Aorta (tissue), 5 donors: ENCODE results near the gene MAN2A1. TPM values are rescaled to one million over a fixed set of nuclear protein-coding genes. Genes with fewer than 3 reads are reported as not detected.
"Not testable (repeated sequence)": the region's sequence is repeated elsewhere in the genome, so short reads cannot be mapped to it uniquely, and the experiment has no call there.

Experiments
- ATAC-seq: fragments of 200-7000 bp; cut with Tn5 transposase; one replicate; pipeline ENCODE4 v1.9.1; 2022; ENCODE audit warnings: moderate library complexity; ENCODE audit not compliant: low FRiP score
- DNase-seq, 2 donors: peaks; one replicate each; pipeline ENCODE4 v3.0.0-alpha.2; 2020
- H3K27ac ChIP-seq, 2 donors: one replicate each; pipeline ENCODE4 v1.5.1; 2013; ENCODE audit warnings: low read length in 2 of 2, mild to moderate bottlenecking in 2 of 2, moderate library complexity in 2 of 2, control low read depth in 1 of 2, inconsistent platforms in 1 of 2, low read depth in 1 of 2
- H3K27me3 ChIP-seq, 2 donors: one replicate each; pipeline ENCODE4 v1.6.1; 2013; ENCODE audit warnings: control low read depth in 1 of 2, low read length in 1 of 2, mild to moderate bottlenecking in 1 of 2, moderate library complexity in 1 of 2; ENCODE audit not compliant: insufficient read depth in 2 of 2, control insufficient read depth in 1 of 2
- H3K36me3 ChIP-seq, 2 donors: one replicate each; pipeline ENCODE4 v1.6.1; 2013; ENCODE audit warnings: control low read depth in 1 of 2, low read length in 1 of 2, mild to moderate bottlenecking in 1 of 2; ENCODE audit not compliant: insufficient read depth in 2 of 2, control insufficient read depth in 1 of 2
- H3K4me1 ChIP-seq, 2 donors: one replicate each; pipeline ENCODE4 v1.6.1; 2013; ENCODE audit warnings: low read length in 2 of 2, control low read depth in 1 of 2, mild to moderate bottlenecking in 1 of 2, moderate library complexity in 1 of 2; ENCODE audit not compliant: insufficient read depth in 2 of 2, control insufficient read depth in 1 of 2
- H3K4me3 ChIP-seq, 2 donors: one replicate each; pipeline ENCODE4 v1.5.1; 2013; ENCODE audit warnings: low read length in 2 of 2, control low read depth in 1 of 2, mild to moderate bottlenecking in 1 of 2
- H3K9me3 ChIP-seq: one replicate; pipeline ENCODE4 v1.6.1; 2013; ENCODE audit warnings: mild to moderate bottlenecking, low read length; ENCODE audit not compliant: control insufficient read depth
- WGBS, 2 donors: extraction: QIAGEN DNeasy Blood & Tissue Kit; methylation state at CpG; one replicate each; pipeline ENCODE4 v1.1.7; 2013; 5-methylcytosine and 5-hydroxymethylcytosine counted together
- intact Hi-C, 2 donors: fragments of 100-400 bp; cut with DNase I; formaldehyde crosslinking; loops; one replicate each; pipeline versions ENCODE4 v1.14.2 to v1.15.0; 2022
- polyA plus RNA-seq, 2 donors: library from polyadenylated mRNA; stranded (reverse); fragments of 200-250 nt; gene quantifications; one replicate each; pipeline ENCODE4 v1.2.3, GENCODE V29; 2013
- total RNA-seq, 2 donors: library from RNA; stranded (reverse); fragmentation: NEBNext Ultra II Directional; extraction: Animal tissue kit (Norgen Biotek cat#: 25700); gene quantifications; one replicate each; pipeline ENCODE4 v1.2.1, GENCODE V29; 2021
- donor health status: healthy with polysubstance abuse.
- donor health status: Bipolar disorder and iron deficiency.
- donor health status: DM: no; HTN: no; CAD: no.
- donor health status: DM: no; HTN: no; CAD: no.
- donor health status: DM: yes; HTN: yes; CAD: no.

MAN2A1 gene
- total and polyA plus RNA-seq, 4 donors, result 14.5 to 69.7 (median 40.6) TPM

- no peak overlapping the region for H3K4me3 ChIP-seq
- DNase-seq, result no peak
- H3K36me3 ChIP-seq, result no peaks in the 10 kb centered on the region
- intact Hi-C loops, result no loop called here
- no peaks in the 10 kb centered on the region for H3K9me3 ChIP-seq
- no peaks in the 10 kb centered on the region for H3K4me1 ChIP-seq
- no peaks in the 10 kb centered on the region for H3K27me3 ChIP-seq
- ATAC-seq, result no peak
- no peak overlapping the region for H3K27ac ChIP-seq
Measured at GRCh38 chr5:109882546-109882945, 192.8 kb downstream of the MAN2A1 start.

- H3K27ac ChIP-seq, result no peak overlapping the region
- DNase-seq (peak in 1 of 2 donors; percentile 65), ATAC-seq (no peak)
- no peaks in the 10 kb centered on the region for H3K9me3 ChIP-seq
- no peak overlapping the region for H3K4me3 ChIP-seq
- no peaks in the 10 kb centered on the region for H3K36me3 ChIP-seq
- no peaks in the 10 kb centered on the region for H3K27me3 ChIP-seq
- peaks cover 0 to 4% of the 10 kb centered on the region in 2 donors for H3K4me1 ChIP-seq
- WGBS, 2 donors, result 97 to 98% methylated on average over 20 of the region's 20 CpGs
- intact Hi-C loops, result no loop called here
Measured at GRCh38 chr5:109884676-109885075, 194.9 kb downstream of the MAN2A1 start.

- WGBS, 2 donors, result 91 to 94% methylated on average over 28 of the region's 28 CpGs
- no peak overlapping the region for H3K4me3 ChIP-seq
Measured at GRCh38 chr5:109885205-109885604, 195.5 kb downstream of the MAN2A1 start.

GRCh38 chr5:109888989-109889388 lies 199.3 kb downstream of the MAN2A1 start:
- intact Hi-C loops, result no loop called here
- DNase-seq (no peak), ATAC-seq (no peak)
- H3K36me3 ChIP-seq, result no peaks in the 10 kb centered on the region
- H3K9me3 ChIP-seq, result no peaks in the 10 kb centered on the region
- H3K27ac ChIP-seq, result no peak overlapping the region
- no peaks in the 10 kb centered on the region for H3K27me3 ChIP-seq
- 7 to 11% methylated on average over 1 of the region's 1 CpG for WGBS, 2 donors
- peaks cover 0 to 5% of the 10 kb centered on the region in 2 donors for H3K4me1 ChIP-seq
- no peak overlapping the region for H3K4me3 ChIP-seq

More at GRCh38 chr5:109885205-109885604, 195.5 kb downstream of the MAN2A1 start:
- intact Hi-C loops, result no loop called here
- Histone ChIP-seq H3K27me3 (no peaks in the 10 kb centered on the region), H3K36me3 (no peaks in the 10 kb centered on the region), H3K9me3 (no peaks in the 10 kb centered on the region), H3K4me1 (peaks cover 0 to 4% of the 10 kb centered on the region in 2 donors), H3K27ac (no peak overlapping the region)
- no peak for ATAC-seq
- no peak for DNase-seq

- H3K4me3 ChIP-seq, H3K27ac ChIP-seq, DNase-seq, intact Hi-C loops, H3K27me3 ChIP-seq, H3K9me3 ChIP-seq, ATAC-seq, H3K4me1 ChIP-seq, H3K36me3 ChIP-seq: not testable (repeated sequence)
- WGBS, 2 donors, result 95 to 98% methylated on average over 2 of the region's 2 CpGs
Measured at GRCh38 chr5:109893271-109893670, 203.5 kb downstream of the MAN2A1 start.

- peak; percentile 72 for ATAC-seq
- intact Hi-C loops, result no loop called here
- H3K27ac ChIP-seq, result peak overlapping the region; percentile 31 to 74
- peaks cover 5 to 11% of the 10 kb centered on the region in 2 donors for H3K4me1 ChIP-seq
- H3K27me3 ChIP-seq, result no peaks in the 10 kb centered on the region
- no peak overlapping the region for H3K4me3 ChIP-seq
- DNase-seq, result no peak
- no peaks in the 10 kb centered on the region for H3K36me3 ChIP-seq
- H3K9me3 ChIP-seq, result no peaks in the 10 kb centered on the region
- WGBS, 2 donors, result 19 to 20% methylated on average over 9 of the region's 9 CpGs
Measured at GRCh38 chr5:109898269-109899162, 208.8 kb downstream of the MAN2A1 start.

- no peaks in the 10 kb centered on the region for H3K36me3 ChIP-seq
- peak; percentile 35 for ATAC-seq
- DNase-seq, result peak; percentile 42 to 74
Measured at GRCh38 chr5:109899163-109899535, 209.4 kb downstream of the MAN2A1 start.

GRCh38 chr5:109900461-109900860 lies 210.7 kb downstream of the MAN2A1 start:
- H3K4me1 ChIP-seq, result peaks cover 5 to 11% of the 10 kb centered on the region in 2 donors
- intact Hi-C loops, result no loop called here
- H3K27me3 ChIP-seq, result no peaks in the 10 kb centered on the region
- no peak overlapping the region for H3K27ac ChIP-seq
- no peak overlapping the region for H3K4me3 ChIP-seq
- no peaks in the 10 kb centered on the region for H3K9me3 ChIP-seq
- DNase-seq (no peak), ATAC-seq (no peak)
- H3K36me3 ChIP-seq, result no peaks in the 10 kb centered on the region
- WGBS, 2 donors, result 91 to 96% methylated on average over 3 of the region's 3 CpGs

More at GRCh38 chr5:109899163-109899535, 209.4 kb downstream of the MAN2A1 start:
- intact Hi-C loops, result no loop called here
- Histone ChIP-seq H3K4me3 (no peak overlapping the region), H3K4me1 (peaks cover 5 to 11% of the 10 kb centered on the region in 2 donors), H3K27me3 (no peaks in the 10 kb centered on the region), H3K9me3 (no peaks in the 10 kb centered on the region), H3K27ac (peak overlapping the region; percentile 31 to 74)
- 10% methylated on average over 8 of the region's 8 CpGs for WGBS, 2 donors
